ENCODE data around the gene ZDHHC12.

ZDHHC12 gene

DNA sequence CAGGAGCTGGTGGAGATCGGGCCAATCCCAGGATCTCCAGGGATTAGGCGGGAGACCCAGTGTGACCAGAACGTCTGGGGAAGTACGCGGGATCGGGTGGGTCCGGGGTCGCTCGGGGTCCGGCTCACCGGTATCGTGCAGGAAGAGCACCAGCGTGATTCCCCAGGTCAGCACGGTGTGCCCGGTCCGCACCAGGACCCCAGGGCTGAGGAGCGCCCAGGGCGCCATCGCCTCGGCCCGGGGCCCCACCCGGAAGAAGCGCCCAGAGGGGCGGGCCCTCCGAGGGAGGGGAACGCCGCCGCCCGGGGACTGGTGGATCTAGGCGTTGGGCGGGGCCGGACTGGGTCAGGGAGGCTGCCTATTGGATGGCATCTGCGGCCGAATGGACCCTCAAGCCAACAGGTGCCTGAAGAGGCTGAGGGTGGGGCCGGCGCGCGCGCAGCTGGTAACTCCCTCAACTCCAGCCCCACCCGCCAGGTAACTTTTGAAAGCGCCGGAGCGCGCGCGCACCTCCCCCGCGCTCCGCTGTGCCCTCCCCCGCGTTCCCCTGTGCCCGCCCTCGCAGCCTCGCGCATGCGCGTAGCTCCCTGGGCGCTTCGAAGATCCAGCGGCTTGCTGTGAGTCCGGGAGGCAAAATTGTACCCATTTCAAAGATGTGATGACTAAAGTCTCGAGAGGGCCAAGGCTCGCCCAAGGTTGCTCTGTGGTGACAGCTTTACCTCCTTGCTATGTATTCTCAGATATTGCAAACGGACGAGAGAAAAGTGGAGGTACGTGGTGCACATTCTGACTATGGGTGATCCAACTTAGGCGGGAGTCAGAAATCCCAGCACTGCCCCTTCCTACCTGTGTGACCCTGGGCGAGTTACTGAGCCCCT lies at the start of gene ZDHHC12 (continued):
- TF ChIP-seq ZNF639 (tag by site-specific recombination; IDR thresholded peaks at IDR 0.05) (peak; percentile 64; the same call in 1 of the 2 replicates), KLF17 (tag by site-specific recombination; IDR thresholded peaks at IDR 0.05) (peak; percentile 40; the same call in 1 of the 2 replicates), ZNF530 (tag by site-specific recombination; IDR thresholded peaks at IDR 0.05; ENCODE audit: low read depth) (no peak), ZSCAN18 (tag by site-specific recombination; IDR thresholded peaks at IDR 0.05) (no peak), ZNF324 (tag by site-specific recombination; IDR thresholded peaks at IDR 0.05) (peak; percentile 84), ZNF416 (tag by site-specific recombination; IDR thresholded peaks at IDR 0.05) (no peak; the same call in 1 of the 2 replicates), ZNF433 (tag by site-specific recombination; IDR thresholded peaks at IDR 0.05; ENCODE audit: low read depth) (no peak), KLF7 (tag by site-specific recombination; IDR thresholded peaks at IDR 0.05; ENCODE audit: borderline replicate concordance) (peak; percentile 57; the same call in 1 of the 2 replicates), ELK4 (IDR thresholded peaks at IDR 0.05; ENCODE audit: borderline replicate concordance, low read depth, low read length) (no peak), ZNF692 (tag by site-specific recombination; IDR thresholded peaks at IDR 0.05) (peak; percentile 94), ZNF792 (tag by site-specific recombination; IDR thresholded peaks at IDR 0.05) (no peak), REPIN1 (tag by site-specific recombination; IDR thresholded peaks at IDR 0.05; ENCODE audit: low read depth) (0 out of 2 replicates have a peak, but pooled peaks have one; percentile 17), ZNF302 (tag by site-specific recombination; IDR thresholded peaks at IDR 0.05; ENCODE audit: low read depth) (no peak), ZNF398 (tag by site-specific recombination; IDR thresholded peaks at IDR 0.05) (no peak), ZNF529 (tag by site-specific recombination; IDR thresholded peaks at IDR 0.05; ENCODE audit: insufficient replicate concordance) (no peak), ZNF423 (tag by site-specific recombination; IDR thresholded peaks at IDR 0.05) (no peak), SP2 (tag by site-specific recombination; IDR thresholded peaks at IDR 0.05) (peak; percentile 97), ZBTB48 (tag by site-specific recombination; IDR thresholded peaks at IDR 0.05) (peak; percentile 31; the same call in 1 of the 2 replicates), ZNF548 (tag by site-specific recombination; IDR thresholded peaks at IDR 0.05) (peak; percentile 24; the same call in 1 of the 2 replicates), ZNF660 (tag by site-specific recombination; IDR thresholded peaks at IDR 0.05) (0 out of 2 replicates have a peak, but pooled peaks have one; percentile 28), ZNF24 (tag by site-specific recombination; IDR thresholded peaks at IDR 0.05) (peak; percentile 78), KLF16 (tag by site-specific recombination; IDR thresholded peaks at IDR 0.05) (no peak)
- TF ChIP-seq, protein P1, sequence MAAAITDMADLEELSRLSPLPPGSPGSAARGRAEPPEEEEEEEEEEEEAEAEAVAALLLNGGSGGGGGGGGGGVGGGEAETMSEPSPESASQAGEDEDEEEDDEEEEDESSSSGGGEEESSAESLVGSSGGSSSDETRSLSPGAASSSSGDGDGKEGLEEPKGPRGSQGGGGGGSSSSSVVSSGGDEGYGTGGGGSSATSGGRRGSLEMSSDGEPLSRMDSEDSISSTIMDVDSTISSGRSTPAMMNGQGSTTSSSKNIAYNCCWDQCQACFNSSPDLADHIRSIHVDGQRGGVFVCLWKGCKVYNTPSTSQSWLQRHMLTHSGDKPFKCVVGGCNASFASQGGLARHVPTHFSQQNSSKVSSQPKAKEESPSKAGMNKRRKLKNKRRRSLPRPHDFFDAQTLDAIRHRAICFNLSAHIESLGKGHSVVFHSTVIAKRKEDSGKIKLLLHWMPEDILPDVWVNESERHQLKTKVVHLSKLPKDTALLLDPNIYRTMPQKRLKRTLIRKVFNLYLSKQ (tag by site-specific recombination; IDR thresholded peaks at IDR 0.05; ENCODE audit: borderline replicate concordance), result no peak
- TF ChIP-seq, protein P2, sequence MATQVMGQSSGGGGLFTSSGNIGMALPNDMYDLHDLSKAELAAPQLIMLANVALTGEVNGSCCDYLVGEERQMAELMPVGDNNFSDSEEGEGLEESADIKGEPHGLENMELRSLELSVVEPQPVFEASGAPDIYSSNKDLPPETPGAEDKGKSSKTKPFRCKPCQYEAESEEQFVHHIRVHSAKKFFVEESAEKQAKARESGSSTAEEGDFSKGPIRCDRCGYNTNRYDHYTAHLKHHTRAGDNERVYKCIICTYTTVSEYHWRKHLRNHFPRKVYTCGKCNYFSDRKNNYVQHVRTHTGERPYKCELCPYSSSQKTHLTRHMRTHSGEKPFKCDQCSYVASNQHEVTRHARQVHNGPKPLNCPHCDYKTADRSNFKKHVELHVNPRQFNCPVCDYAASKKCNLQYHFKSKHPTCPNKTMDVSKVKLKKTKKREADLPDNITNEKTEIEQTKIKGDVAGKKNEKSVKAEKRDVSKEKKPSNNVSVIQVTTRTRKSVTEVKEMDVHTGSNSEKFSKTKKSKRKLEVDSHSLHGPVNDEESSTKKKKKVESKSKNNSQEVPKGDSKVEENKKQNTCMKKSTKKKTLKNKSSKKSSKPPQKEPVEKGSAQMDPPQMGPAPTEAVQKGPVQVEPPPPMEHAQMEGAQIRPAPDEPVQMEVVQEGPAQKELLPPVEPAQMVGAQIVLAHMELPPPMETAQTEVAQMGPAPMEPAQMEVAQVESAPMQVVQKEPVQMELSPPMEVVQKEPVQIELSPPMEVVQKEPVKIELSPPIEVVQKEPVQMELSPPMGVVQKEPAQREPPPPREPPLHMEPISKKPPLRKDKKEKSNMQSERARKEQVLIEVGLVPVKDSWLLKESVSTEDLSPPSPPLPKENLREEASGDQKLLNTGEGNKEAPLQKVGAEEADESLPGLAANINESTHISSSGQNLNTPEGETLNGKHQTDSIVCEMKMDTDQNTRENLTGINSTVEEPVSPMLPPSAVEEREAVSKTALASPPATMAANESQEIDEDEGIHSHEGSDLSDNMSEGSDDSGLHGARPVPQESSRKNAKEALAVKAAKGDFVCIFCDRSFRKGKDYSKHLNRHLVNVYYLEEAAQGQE (tag by site-specific recombination; IDR thresholded peaks at IDR 0.05), result peak; percentile 25

Data from HEK293 (cell line).